MM.1S (cell line): ENCODE data around the gene DGCR8.

Source experiments
- DNase-seq: peaks from one replicate; pipeline ENCODE4 v3.0.0-alpha.2; 2015
- H2AFZ ChIP-seq: fragments of 300-600 bp; sonication (generic); 2 replicates; pipeline ENCODE4 v1.6.0; 2016; ENCODE audit warnings: antibody characterized with exemption, low read length
- H3F3A ChIP-seq: fragments of 300-600 bp; sonication (generic); 2 replicates; pipeline ENCODE4 v1.6.1; 2016; ENCODE audit warnings: mild to moderate bottlenecking, antibody characterized with exemption, low read length, moderate library complexity, mixed read lengths; ENCODE audit not compliant: insufficient read depth
- H3K27ac ChIP-seq: fragments of 300-600 bp; sonication (generic); 2 replicates; pipeline ENCODE4 v1.5.1; 2016; ENCODE audit warnings: mild to moderate bottlenecking, low read length
- H3K27me3 ChIP-seq: fragments of 300-600 bp; sonication (generic); replicated peaks from 2 replicates; pipeline ENCODE4 v1.6.0; 2016; ENCODE audit warnings: low read length; ENCODE audit not compliant: insufficient read depth
- H3K36me3 ChIP-seq: fragments of 300-600 bp; sonication (generic); replicated peaks from 2 replicates; pipeline ENCODE4 v1.6.1; 2016; ENCODE audit warnings: mild to moderate bottlenecking, low read length, mixed read lengths; ENCODE audit not compliant: insufficient read depth
- H3K4me1 ChIP-seq: fragments of 300-600 bp; sonication (generic); 2 replicates; pipeline ENCODE4 v1.6.1; 2016; ENCODE audit warnings: low read length, mixed read lengths
- H3K4me2 ChIP-seq: fragments of 300-600 bp; sonication (generic); 2 replicates; pipeline ENCODE4 v1.6.0; 2016; ENCODE audit warnings: low read depth, low read length
- H3K4me3 ChIP-seq: fragments of 300-600 bp; sonication (generic); 2 replicates; pipeline ENCODE4 v1.5.1; 2016; ENCODE audit warnings: low read length, mixed read lengths
- H3K79me2 ChIP-seq: fragments of 300-600 bp; sonication (generic); 2 replicates; pipeline ENCODE4 v1.6.1; 2016; ENCODE audit warnings: mixed run types, low read length, mixed read lengths
- H3K9ac ChIP-seq: fragments of 300-600 bp; sonication (generic); 2 replicates; pipeline ENCODE4 v1.6.1; 2016; ENCODE audit warnings: low read length, mixed read lengths
- H3K9me2 ChIP-seq: fragments of 300-600 bp; sonication (generic); replicated peaks from 2 replicates; pipeline ENCODE4 v1.6.1; 2016; ENCODE audit warnings: mild to moderate bottlenecking, low read length, mixed read lengths; ENCODE audit not compliant: insufficient read depth
- H3K9me3 ChIP-seq: fragments of 300-600 bp; sonication (generic); replicated peaks from 2 replicates; pipeline ENCODE4 v1.6.1; 2016; ENCODE audit warnings: mild to moderate bottlenecking, low read length, mixed read lengths; ENCODE audit not compliant: insufficient read depth
- H4K20me1 ChIP-seq: fragments of 300-600 bp; sonication (generic); 2 replicates; pipeline ENCODE4 v1.6.1; 2016; ENCODE audit warnings: mild to moderate bottlenecking, low read length, moderate library complexity, mixed read lengths; ENCODE audit not compliant: insufficient read depth
- CTCF ChIP-seq: fragments of 300-600 bp; sonication (generic); IDR thresholded peaks from 2 replicates; pipeline ENCODE4 v1.5.1; 2016; ENCODE audit warnings: antibody characterized with exemption, low read length, mixed read lengths
- EZH2 ChIP-seq: fragments of 300-600 bp; sonication (generic); optimal IDR thresholded peaks from 2 replicates; pipeline ENCODE3; 2017; ENCODE audit warnings: low read depth, mild to moderate bottlenecking, antibody characterized with exemption, low read length, mixed read lengths
- EZH2phosphoT487 ChIP-seq: fragments of 300-600 bp; sonication (generic); IDR thresholded peaks from 2 replicates; pipeline ENCODE4 v1.6.1; 2018; ENCODE audit warnings: antibody characterized with exemption, low read length

DGCR8 gene

GRCh38 chr22:20111689-20112622 is 31.9 kb downstream of the DGCR8 start:
- peaks cover 8% of the 10 kb centered on the region; the same call in 1 of the 2 replicates for H3K4me1 ChIP-seq
- H3K27me3 ChIP-seq: no peaks in the 10 kb centered on the region
- DNase-seq: no peak
- H3K4me2 ChIP-seq: no peak overlapping the region
- H3K27ac ChIP-seq: no peak overlapping the region
- TF ChIP-seq EZH2phosphoT487 (no peak), CTCF (no peak), EZH2 (no peak)
- peaks cover 53% of the 10 kb centered on the region for H3K79me2 ChIP-seq
- H2AFZ ChIP-seq: no peak overlapping the region
- H3K9me2 ChIP-seq: no peaks in the 10 kb centered on the region
- peaks cover 23% of the 10 kb centered on the region for H3F3A ChIP-seq
- H3K4me3 ChIP-seq: no peak overlapping the region
- no peaks in the 10 kb centered on the region for H3K9me3 ChIP-seq
- no peaks in the 10 kb centered on the region for H4K20me1 ChIP-seq
- peaks cover 3% of the 10 kb centered on the region for H3K36me3 ChIP-seq
- no peak overlapping the region for H3K9ac ChIP-seq

GRCh38 chr22:20112623-20113511 is 32.8 kb downstream of the DGCR8 start:
- Histone ChIP-seq H3K9ac (no peak overlapping the region), H3K79me2 (peaks cover 56% of the 10 kb centered on the region), H3K27me3 (no peaks in the 10 kb centered on the region), H3K4me3 (no peak overlapping the region), H3K9me3 (no peaks in the 10 kb centered on the region), H3K4me1 (peaks cover 8% of the 10 kb centered on the region; the same call in 1 of the 2 replicates), H3K27ac (no peak overlapping the region), H2AFZ (no peak overlapping the region), H3K9me2 (no peaks in the 10 kb centered on the region), H4K20me1 (no peaks in the 10 kb centered on the region), H3K4me2 (no peak overlapping the region), H3F3A (peaks cover 23% of the 10 kb centered on the region), H3K36me3 (peaks cover 3% of the 10 kb centered on the region)
- no peak for DNase-seq
- no peak for TF ChIP-seq EZH2phosphoT487
- TF ChIP-seq CTCF: no peak
- no peak for TF ChIP-seq EZH2

GRCh38 chr22:20113551-20114310 is 33.7 kb downstream of the DGCR8 start:
- Histone ChIP-seq H3K4me3 (no peak overlapping the region), H3K9me3 (no peaks in the 10 kb centered on the region), H3K36me3 (peaks cover 3% of the 10 kb centered on the region), H3K9ac (no peak overlapping the region), H3K79me2 (peaks cover 64% of the 10 kb centered on the region), H3K4me1 (peaks cover 10% of the 10 kb centered on the region), H3K27ac (no peak overlapping the region), H3K27me3 (no peaks in the 10 kb centered on the region), H3K9me2 (no peaks in the 10 kb centered on the region), H3K4me2 (no peak overlapping the region), H3F3A (peaks cover 23% of the 10 kb centered on the region), H2AFZ (no peak overlapping the region), H4K20me1 (no peaks in the 10 kb centered on the region)
- DNase-seq: no peak
- TF ChIP-seq EZH2: no peak
- TF ChIP-seq CTCF: no peak
- TF ChIP-seq EZH2phosphoT487: no peak
